ENCODE measurements around the gene FBXO36.
"Not testable (repeated sequence)": the region's sequence is repeated elsewhere in the genome, so short reads cannot be mapped to it uniquely, and the experiment has no call there.

FBXO36 gene, protein sequence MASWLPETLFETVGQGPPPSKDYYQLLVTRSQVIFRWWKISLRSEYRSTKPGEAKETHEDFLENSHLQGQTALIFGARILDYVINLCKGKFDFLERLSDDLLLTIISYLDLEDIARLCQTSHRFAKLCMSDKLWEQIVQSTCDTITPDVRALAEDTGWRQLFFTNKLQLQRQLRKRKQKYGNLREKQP

DNA sequence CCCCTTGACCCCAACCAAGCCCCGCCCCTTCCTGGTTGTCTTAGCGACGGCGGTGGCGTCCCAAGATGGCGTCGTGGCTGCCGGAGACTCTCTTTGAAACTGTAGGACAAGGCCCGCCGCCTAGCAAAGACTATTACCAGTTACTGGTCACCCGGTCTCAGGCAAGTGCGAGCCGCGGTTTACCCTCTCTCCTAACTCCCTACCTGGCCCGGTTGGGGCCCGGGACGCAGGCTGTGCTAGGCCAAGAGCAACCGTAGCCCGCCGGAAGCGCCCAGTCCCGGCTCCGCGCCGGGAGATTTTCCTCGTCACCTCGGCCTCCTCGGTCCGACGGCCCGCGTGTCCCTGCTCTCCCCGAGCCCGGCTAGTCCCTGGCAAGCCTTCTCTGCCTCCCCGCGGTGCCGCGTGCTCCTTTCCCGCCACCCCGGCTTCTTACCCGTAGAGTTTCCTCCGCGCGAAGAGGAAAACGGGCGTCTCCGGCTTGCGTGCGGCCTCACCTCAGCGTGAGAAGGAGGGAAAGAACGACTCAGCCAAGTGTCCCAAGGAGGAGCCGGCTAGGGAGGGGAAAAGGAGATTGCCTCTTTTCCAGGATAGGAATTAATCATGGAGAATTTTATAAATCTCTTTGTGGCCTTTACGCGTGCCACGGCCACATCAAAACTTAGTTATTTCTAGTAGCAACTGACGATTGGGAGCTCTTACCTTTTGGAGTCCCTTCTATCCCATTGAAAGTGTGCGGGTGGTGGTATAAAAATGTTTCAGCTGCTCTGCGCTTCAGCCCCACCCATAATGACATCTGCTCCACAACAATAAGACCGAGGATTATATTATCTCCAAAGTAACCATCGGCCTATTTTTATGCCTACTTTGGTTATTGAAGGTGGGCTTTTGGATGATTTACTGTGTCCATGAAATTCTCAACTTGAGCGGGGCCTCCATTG, at the start of gene FBXO36:
Gene FBXO36, plus strand, starts transcription at position 55 of the 938 bp plus-strand sequence. Its CDS starts 11 bp downstream, at position 66.
- peak; percentile 47 for DNase-seq (ENCODE audit: low spot score)

DNA sequence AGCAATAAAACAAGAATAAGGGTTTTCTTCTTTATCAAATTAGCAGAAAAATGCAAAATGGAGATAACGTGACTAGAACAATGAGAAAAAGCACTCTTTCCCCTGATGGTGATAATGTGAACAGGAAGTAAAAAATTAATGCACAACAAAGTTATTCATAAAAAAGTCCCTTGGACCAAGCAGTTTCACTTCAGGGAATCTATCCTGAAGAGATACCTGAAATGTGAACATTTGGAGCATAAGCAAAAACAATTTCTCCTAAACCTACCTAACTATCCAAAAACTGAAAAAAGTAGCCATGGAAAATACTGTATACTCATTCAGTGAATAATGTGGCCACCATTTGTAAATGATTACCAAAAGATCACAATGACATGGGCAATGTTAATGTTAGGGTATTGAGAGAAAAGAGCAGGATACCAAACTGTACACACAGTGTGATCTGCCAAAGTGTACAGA, 49.2 kb upstream of the FBXO36 start:
- DNase-seq (ENCODE audit: low spot score) = no peak

DNA sequence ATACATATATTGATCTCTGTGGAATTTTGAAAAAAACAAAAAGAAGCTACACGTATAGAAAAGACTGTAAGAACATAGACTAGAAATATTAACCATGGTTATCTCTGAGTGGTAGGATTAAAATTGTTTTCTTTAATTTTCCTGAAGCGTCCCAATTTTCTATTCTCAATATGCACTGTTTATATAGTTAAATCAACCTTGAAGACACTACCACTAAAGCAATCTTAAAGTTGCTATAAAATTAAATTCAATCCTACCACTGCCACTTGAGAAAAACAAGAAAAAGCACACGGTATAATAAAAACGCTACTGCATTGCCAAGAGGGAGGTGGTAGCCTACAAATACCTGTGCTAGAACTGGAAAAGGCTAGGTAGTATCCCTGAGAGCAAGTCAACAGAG, 47.7 kb upstream of the FBXO36 start:
- DNase-seq (ENCODE audit: low spot score) = no peak

DNA sequence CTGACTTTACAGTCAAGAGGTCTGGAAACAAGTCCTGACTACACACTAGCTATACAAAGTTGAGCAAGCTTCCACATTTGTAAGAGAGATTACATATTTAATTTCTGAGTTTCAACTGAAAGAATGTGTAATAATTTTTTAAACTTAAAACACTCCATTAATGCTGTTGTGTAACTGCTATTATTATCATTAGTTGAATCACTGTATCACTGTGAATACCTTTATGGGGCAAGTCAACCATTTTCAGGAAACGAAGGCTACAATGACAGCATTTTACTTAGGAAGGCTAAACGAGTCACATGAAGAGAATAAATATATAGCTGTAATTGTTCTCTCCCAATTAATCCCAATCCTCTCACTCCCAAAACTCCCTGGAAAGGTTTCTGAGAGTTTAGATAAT, 46.8 kb upstream of the FBXO36 start:
- DNase-seq (ENCODE audit: low spot score) = no peak

DNA sequence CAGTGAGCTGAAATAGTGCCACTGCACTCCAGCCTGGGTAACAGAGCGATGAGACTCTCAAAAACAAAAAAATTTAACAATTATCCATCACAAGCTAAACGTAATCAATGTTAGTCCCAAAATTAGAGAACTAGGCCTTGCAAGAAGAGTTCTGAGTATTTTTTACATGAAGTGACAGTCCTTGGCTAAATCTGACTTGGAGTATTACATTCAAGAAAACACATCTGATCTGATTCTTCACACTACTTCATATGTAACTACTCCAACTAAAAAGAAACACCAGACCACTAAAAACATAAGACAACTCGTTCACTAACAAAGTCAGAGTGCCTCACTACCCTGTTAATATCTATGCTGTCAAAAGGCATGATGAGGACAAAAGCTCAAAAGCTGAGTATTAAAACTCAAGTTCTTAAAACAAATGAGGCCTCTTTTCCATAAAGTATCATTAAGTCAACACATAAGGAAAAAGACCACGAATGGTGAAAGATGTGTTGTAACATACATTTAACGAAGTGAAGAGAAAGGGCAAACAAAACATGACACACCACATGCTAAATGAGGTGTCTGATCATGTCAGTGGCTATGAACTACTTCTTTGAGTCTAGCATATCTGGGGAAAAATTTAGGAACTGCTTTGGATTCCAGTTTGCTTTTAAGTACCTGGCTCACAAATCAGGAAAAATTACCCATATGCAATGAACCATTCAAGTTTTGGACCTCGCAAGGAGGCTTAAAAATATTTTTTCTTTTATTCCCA, 42.9 kb upstream of the FBXO36 start:
- DNase-seq (ENCODE audit: low spot score) = no peak

DNA sequence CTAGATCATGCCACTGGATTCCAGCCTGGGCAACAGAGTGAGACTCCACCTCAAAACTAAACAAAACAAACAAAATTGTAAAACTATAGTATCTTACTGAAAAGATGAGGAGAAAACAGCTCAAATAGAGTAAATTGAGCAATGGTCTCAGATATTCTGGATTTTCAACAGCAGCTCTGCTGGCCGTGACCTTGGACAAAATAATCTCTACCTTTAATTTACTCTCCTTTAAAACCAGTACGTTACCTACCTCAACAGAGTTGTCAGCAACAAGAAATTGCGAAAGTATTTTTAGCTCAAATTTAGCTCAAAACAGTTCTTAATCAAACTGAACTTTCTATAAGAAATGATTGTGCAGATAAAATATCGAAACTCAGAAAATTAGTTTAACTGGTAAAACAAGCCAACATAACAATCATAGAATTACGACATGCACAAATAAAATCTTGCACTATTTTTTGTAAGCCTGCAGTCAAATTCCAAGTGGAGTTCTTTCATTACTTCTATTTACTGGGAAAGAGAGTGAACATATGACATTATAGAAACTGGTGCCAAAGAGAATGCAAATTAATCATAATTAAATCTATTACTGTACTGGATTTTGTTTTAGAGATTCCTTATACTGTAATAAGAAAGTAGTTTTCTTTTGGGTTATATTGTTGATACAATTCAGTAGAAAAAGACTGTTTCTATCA, 41.3 kb upstream of the FBXO36 start:
- no peak for DNase-seq (ENCODE audit: low spot score)

DNA sequence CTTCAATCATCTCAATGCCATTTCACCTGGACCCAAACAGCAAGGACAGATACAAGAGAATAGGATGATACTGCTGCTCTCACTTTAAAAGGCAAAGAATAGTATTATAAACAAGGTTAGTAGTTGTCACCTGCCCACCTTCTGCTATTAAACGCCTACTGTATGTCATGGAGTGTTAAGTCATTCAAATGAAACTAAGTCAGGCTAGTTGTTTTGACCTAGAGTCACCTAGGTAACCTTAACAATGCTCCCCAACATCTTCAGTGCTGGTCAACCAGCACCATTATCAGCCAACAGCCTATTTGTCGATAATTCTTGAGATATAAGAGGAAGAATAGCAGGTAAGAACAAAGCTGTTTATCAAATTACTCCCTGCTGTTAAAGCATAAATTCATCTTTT, 39.7 kb upstream of the FBXO36 start:
- no peak for DNase-seq (ENCODE audit: low spot score)

DNA sequence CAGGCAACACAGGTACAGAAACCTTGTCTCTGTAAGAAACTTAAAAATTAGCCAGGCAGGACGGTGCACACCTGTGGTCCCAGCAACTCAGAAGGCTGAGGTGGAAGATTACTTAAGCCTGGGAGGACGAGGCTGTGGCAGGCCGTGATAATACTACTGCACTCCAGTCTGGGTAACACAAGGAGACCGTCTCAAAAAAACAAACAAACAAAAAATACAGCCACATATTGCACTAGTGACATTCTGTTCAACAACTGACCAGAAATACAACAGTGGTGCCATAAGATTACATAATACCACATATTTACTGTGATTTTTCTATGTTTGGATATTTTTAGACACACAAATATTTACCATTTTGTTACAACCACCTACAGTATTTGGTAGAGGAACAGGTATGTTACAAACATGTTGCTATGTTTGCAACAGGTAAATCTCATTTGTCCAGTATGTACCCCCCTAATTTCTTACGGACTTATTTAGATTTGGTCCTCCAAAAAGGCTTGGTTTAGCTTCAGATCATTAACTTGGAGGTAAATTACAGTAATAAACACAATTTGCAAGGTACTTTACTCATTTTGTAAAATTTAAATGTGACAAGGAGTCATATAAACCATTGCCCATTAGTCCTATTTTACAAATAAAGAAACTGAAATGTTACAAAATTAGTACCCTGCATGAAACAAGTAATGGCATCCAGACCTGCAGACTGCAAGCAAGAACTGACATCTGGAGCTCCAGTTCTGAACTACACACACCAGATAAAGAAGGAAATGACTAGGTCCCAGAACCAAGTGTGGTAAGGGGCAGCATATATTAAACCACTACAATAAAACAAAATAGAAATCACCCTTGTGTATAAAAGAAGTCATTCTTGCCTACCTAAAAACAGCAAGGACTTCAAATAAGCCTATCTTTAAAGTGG, 37.3 kb upstream of the FBXO36 start:
- DNase-seq (ENCODE audit: low spot score) = no peak

DNA sequence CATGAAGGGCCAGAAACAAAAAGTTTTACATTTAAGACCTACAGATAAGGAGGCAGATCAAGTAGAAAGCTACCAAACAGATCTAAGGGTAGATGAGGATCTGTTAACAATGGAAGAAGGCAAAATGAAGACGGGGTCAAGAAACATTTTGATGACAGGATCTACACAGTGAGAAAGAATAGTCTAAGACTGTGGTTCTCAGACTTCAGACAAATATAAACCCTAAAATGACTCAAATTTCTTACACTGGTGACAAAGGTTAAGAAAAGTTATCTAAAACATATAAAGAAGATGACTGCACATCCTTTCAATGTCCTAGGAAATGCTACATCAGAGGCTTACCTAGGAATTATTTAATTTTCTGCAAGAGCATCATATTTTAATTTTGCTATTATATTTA, 34.9 kb upstream of the FBXO36 start:
- DNase-seq (ENCODE audit: low spot score) = no peak

DNA sequence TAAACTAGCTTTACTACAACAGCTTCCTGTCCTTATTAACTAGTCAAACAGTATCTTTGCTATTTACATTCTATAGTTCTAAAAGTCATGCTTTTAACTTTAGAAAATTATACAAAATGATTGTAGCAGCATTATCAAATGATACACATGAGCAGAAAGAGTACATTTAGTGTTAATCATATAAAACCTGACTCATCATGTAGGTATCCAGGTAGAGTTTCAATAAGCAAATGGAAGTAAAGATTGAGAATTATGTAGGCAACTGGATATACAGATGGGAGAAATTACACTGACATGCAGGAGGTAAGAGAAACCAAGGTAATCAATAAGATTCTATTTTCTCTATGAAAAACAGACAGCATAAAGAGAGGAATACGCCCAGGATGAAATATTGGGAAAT, 34.3 kb upstream of the FBXO36 start:
- no peak for DNase-seq (ENCODE audit: low spot score)

DNA sequence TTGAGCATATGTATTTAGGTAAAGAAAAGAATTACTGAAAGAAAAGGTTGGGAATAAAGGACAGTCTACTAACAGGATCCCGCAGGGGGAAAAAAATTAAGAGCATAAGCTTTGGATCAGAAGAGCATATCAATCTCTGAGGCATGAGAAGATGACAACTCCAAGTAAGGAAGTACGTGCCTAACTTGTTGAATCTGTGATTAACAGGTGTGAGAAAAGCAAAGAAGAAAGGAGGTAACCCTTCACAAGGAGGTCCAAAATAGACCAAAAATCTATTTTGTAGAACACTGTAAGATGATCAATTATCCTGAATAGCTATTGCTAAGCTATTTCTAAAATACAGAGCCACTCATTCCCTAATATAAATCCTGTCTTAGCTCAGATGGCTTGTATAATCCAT, 33.3 kb upstream of the FBXO36 start:
- DNase-seq (ENCODE audit: low spot score) = no peak

DNA sequence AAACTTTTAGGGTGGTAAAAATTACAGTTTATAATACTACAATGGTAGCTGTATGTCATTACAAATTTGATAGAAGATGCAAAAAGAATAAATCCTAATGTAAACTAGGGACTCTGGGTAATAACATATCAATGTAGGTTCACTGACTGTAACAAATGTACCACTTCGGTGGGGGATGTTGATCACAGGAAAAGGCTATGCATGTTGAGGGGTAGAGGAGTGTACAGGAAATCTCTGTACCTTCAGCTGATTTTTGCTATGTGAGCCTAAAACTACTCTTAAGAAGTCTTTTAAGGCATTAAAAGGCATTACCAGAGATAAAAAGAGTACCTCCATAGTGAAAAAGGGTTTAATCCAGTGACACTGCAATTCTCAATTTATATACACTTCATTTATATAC, 25.4 kb upstream of the FBXO36 start:
- DNase-seq (ENCODE audit: low spot score) = no peak

DNA sequence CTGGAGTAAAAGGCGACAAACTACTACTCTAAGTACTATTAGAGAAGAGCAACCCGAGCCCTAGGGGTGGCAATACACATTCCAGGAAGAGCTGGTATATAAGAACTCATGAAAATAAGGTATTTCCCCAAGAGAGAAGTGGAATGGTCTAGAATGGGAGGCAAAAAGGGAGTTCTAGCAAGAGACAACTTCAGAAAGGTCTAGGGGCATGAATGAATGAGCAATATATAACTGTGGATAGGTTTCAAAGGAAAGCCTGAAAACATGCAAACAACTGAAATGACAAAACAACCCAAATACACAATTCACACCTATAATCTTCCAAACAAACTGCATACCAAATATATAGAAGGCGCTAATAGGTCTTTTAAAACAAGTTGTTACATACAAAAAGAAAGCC, 22.7 kb upstream of the FBXO36 start:
- no peak for DNase-seq (ENCODE audit: low spot score)

DNA sequence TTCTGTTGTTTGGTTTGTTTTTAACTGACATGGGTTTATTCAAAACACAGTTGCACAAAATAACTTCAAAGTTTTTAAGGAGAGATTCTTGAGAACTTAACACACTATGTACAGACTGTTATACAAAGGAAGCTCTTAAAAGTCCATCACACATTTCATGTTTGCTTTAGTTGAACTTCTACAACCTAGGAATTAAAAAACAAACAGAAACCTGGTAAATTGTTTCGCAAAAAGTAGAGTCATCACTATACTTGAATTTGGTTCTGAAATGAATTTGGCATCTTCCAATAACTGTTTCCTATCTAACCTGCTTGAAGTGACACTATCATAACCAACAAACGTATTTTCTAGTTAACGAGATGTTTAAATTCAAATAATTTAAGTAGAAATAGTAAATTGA, 22.3 kb upstream of the FBXO36 start:
- no peak for DNase-seq (ENCODE audit: low spot score)

DNA sequence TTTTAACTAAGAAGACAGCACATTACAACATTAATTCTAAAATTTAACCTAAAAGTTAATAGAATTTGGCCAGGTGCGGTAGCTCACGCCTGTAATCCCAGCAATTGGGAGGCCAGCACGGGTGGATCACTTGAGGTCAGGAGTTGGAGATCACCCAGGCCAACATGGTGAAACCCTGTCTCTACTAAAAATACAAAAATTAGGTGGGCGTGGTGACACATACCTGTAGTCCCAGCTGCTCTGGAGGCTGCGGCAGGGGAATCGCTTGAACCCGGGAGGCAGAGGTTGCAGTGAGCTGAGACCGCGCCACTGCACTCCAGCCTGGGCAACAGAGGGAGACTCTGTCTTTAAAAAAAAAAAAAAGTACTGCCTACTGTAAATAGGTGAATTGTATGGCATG, 21.8 kb upstream of the FBXO36 start:
- not testable (repeated sequence) for DNase-seq (ENCODE audit: low spot score)

DNA sequence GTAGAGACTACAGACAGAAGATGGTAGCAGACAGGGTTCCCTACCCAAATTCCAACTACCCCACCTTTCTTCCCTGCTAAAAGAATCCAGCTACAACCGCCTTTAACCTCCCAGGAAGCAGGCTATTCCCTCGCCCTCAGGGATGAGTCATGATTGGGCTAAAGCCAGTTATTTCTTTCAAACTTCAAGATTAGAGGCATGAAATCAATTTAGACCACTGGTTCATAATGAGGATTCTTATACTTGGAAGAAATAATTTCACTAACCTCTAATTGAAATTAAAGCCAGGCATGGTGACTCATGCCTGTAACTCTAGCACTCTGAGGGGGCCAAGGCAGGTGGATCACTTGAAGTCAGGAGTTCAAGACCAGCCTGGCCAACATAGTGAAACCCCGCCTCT, 20.5 kb upstream of the FBXO36 start:
- no peak for DNase-seq (ENCODE audit: low spot score)

DNA sequence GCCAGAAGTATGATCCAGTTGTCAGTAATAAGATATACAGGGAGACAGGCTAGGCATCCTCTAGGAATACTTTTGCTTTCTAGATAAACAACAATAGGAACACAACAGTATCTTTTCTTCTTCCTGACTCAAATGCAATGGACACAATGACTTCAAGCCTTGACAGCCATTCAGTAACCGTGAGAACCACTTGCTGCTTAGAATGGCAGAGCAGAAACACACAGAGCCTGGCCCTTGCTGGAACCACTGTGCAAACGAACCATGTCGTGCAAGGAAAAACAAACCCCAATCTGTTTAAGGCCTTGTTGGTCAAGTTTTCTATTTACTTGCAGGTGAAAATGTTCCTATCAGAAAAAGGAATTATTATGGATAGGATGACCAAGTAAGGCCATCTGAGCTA, 19.3 kb upstream of the FBXO36 start:
- no peak for DNase-seq (ENCODE audit: low spot score)

DNA sequence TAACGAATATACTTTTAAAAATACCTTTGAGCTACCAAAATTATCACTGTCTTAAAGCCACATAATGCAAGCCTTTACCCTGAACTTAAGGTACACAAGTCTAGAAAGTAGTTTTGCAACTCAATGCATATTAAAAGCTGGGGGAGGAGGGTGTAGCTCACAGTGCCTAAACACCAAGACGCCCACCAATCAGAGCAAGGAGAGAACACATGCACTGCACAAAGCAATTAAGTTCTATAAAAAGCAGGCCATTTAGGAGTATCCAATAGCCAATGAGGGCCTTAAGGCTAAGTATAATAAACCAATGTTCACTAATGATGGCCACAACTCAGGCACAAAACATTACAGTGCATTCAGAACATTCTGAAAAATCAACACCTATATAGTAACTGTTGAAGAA, 16.7 kb upstream of the FBXO36 start:
- no peak for DNase-seq (ENCODE audit: low spot score)

DNA sequence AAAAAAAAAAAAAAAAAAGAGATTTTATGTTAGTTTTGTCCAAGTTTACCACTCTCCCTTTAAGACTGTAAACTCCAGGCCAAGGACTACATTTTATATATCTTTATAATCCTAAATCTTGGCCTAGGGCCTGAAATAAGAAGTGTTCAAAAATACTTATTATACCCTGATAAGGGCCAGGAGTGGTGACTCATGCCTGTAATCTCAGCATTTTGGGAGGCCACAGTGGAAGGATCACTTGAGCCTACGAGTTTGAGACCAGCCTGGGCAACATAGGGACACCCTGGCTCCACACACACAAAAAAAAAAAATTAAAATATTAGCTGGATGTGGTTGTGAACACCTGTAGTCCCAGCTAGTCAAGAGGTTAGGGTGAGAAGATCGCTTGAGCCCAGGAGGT, 13.2 kb upstream of the FBXO36 start:
- no peak for DNase-seq (ENCODE audit: low spot score)

DNA sequence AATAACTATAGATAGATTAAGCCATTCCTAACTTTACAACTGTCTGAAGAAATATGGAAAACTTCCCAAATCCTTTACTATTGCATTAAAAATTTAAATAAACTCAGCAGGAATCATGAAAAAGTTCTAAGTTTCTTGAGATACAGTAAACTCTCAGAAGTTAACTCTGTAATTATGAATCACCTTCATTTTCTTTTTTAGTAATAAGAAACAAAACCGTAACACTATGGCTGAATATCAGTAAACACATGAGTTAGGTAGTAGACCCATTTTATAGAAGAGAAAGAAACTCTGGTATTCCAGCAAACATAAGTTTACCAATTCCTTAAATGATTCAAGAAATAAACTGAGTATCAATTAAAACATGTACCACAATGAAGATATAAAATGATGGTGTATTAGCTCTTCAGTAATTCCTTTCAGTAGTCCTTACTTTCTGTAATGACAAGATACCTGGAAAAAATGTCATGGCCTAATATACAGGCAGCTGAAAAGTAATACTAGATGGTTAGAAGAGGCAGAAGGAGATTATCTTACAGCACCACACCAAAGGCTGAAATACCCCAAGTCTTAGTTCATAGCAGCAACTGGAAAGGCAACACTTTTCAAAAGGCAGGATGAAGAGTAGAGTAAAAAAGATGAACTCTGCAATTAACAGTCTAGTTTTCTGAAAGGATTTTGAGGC, 12.0 kb upstream of the FBXO36 start:
- no peak for DNase-seq (ENCODE audit: low spot score)

Data from germinal center (tissue), 1 donor.